ENCODE measurements around the gene NRN1L.
"Not testable (repeated sequence)": the region's sequence is repeated elsewhere in the genome, so short reads cannot be mapped to it uniquely, and the experiment has no call there.

Gene NRN1L

GRCh38 chr16:67909056-67909742 is 24.5 kb downstream of the NRN1L start:
- TF ChIP-seq, protein P1, sequence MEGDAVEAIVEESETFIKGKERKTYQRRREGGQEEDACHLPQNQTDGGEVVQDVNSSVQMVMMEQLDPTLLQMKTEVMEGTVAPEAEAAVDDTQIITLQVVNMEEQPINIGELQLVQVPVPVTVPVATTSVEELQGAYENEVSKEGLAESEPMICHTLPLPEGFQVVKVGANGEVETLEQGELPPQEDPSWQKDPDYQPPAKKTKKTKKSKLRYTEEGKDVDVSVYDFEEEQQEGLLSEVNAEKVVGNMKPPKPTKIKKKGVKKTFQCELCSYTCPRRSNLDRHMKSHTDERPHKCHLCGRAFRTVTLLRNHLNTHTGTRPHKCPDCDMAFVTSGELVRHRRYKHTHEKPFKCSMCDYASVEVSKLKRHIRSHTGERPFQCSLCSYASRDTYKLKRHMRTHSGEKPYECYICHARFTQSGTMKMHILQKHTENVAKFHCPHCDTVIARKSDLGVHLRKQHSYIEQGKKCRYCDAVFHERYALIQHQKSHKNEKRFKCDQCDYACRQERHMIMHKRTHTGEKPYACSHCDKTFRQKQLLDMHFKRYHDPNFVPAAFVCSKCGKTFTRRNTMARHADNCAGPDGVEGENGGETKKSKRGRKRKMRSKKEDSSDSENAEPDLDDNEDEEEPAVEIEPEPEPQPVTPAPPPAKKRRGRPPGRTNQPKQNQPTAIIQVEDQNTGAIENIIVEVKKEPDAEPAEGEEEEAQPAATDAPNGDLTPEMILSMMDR (IDR thresholded peaks at IDR 0.05; ENCODE audit: low read depth, low read length, missing control alignments), result no peak
- DNase-seq (ENCODE audit: low read depth), result no peak
- H3K4me3 ChIP-seq (ENCODE audit: low read depth, low read length), result no peak overlapping the region

DNA sequence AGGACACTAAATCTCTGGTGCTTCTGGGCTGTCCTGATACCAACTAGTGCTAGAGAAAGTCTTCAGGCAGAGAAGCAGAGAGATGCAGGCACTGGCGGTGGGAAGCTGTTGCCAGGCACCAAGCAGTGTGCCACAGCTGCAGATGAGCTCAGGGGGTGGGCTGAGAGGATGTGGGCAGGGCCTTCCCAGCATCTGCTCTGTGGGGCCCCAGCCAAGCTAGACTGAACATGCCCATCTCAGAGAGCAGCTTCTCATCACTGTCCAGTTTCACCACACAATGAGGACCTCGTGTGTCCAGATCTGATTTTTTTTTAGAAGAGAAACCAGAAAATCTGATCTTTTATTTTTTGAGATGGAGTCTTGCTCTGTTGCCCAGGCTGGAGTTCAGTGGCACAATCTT is 25.5 kb downstream of the NRN1L start:
- TF ChIP-seq, protein P1 (IDR thresholded peaks at IDR 0.05; ENCODE audit: low read depth, low read length, missing control alignments), result no peak
- DNase-seq (ENCODE audit: low read depth), result no peak
- H3K4me3 ChIP-seq (ENCODE audit: low read depth, low read length), result no peak overlapping the region

- no peak overlapping the region for H3K4me3 ChIP-seq (ENCODE audit: low read depth, low read length)
- DNase-seq (ENCODE audit: low read depth), result no peak
- TF ChIP-seq, protein P1 (IDR thresholded peaks at IDR 0.05; ENCODE audit: low read depth, low read length, missing control alignments), result no peak
Measured at GRCh38 chr16:67914758-67915495, 30.2 kb downstream of the NRN1L start.

DNA sequence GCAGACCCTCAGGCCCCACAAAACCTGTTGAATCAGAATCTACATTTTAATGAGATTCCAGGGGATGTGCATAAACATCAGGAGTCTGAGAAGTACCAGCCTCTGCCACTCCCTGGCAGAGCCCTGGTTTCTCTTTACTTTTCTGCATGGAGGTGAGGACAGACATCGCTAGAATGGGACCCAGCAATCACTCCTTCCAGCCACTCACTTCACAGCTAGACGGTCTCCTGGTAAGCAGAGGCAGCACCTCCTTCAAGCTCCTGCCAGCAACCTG is 30.7 kb downstream of the NRN1L start:
- not testable (repeated sequence) for H3K4me3 ChIP-seq (ENCODE audit: low read depth, low read length); DNase-seq (ENCODE audit: low read depth)

GRCh38 chr16:67915831-67916723 is 31.4 kb downstream of the NRN1L start:
- DNase-seq (ENCODE audit: low read depth), result no peak
- H3K4me3 ChIP-seq (ENCODE audit: low read depth, low read length), result no peak overlapping the region
- TF ChIP-seq, protein P1 (IDR thresholded peaks at IDR 0.05; ENCODE audit: low read depth, low read length, missing control alignments), result no peak

DNA sequence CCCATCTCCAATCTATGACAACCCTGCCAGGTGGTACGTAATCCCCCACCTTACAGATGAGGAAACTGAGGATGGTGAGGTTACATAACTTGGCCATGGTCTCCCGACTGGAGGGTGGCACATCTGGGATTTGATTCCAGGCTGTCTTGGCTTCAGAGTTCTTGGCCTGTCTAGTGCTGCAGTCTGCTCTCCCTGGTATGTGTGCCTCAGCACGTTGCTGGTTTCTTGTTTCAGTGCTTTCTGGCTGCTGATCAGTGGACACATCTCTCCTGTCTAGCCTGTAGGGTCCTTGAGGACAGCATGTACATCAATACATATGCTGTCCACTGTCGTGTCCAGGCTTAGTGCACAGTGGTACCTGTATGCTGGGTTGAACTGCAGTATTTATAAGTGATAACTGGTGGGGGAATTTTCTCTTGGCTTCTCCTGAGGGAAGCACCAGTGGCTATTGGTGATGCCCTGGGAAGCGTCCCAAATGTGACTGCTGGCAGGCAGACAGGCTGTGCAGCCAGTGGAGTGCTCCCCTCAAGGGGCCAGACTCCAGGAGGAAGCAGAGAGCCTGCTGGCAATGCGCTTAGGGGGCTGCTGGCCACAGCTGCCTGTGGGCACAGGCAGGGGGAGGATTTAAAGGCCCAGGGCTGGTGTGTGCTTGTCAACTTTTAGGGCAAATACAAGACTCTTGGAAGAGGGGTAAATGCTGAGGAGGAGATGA is 32.6 kb downstream of the NRN1L start:
- no peak overlapping the region for H3K4me3 ChIP-seq (ENCODE audit: low read depth, low read length)
- DNase-seq (ENCODE audit: low read depth), result no peak
- TF ChIP-seq, protein P1 (IDR thresholded peaks at IDR 0.05; ENCODE audit: low read depth, low read length, missing control alignments), result no peak

- H3K4me3 ChIP-seq (ENCODE audit: low read depth, low read length), result no peak overlapping the region
- no peak for DNase-seq (ENCODE audit: low read depth)
- TF ChIP-seq, protein P1 (IDR thresholded peaks at IDR 0.05; ENCODE audit: low read depth, low read length, missing control alignments), result no peak
Measured at GRCh38 chr16:67917852-67918236, 33.2 kb downstream of the NRN1L start.
